ENCODE data around the gene EIF4EBP3. TPM values are rescaled to one million over a fixed set of nuclear protein-coding genes. Genes with fewer than 3 reads are reported as not detected.

EIF4EBP3 gene
- total and polyA plus RNA-seq, 2 donors (not counting 3 experiments of a cell fraction or from before 2014, with no cell fraction given): 3.7 to 7.6 TPM

DNA sequence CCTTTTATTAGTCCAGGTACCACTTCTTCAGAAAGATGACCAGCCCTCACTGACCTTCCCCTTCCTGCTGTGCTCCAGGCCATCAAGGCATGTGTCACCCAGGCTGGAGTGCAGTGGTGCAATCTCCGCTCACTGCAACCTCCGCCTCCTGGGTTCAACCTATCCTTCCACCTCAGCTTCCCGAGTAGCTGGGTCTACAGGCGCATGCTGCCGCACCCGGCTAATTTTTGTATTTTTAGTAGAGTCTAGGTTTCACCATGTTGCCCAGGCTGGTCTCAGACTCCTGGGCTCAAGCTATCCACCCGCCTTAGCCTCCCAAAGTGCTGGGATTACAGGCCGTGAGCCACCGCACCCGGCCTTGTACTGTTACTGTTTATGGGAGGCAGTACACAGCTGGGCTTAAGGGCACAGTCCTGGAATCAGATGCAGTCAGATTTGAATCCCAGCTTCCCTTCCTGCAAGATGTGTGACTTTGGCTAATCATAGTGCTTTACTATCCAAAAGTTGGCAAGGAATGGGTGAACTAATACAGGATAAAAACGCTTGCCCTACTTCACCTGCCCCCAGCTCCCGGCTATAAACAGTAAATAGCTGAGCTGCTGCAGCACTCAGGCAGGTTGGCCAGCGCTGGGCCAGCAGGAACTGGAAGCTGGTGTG, 483 bp upstream of the EIF4EBP3 start:
- Histone ChIP-seq H3K27ac (ENCODE audit: insufficient read depth, low read depth, low read length) (no peak overlapping the region), H2AFZ (ENCODE audit: low read depth, low read length) (no peak overlapping the region), H3K9me1 (replicated peaks; ENCODE audit: control insufficient read depth, extremely low read depth, insufficient read depth, low read length) (no peaks in the 10 kb centered on the region), H3K27me3 (ENCODE audit: control insufficient read depth in 2 of 2, insufficient read depth in 2 of 2, low read length in 2 of 2) (no peaks in the 10 kb centered on the region), H4K20me1 (replicated peaks; ENCODE audit: control insufficient read depth, extremely low read depth, insufficient read depth, low read length) (no peaks in the 10 kb centered on the region), H3K9me3 (replicated peaks; ENCODE audit: control insufficient read depth, insufficient read depth, low read length) (no peaks in the 10 kb centered on the region), H3K36me3 (ENCODE audit: control insufficient read depth in 2 of 2, extremely low read depth in 1 of 2, insufficient read depth in 2 of 2, low read length in 2 of 2) (peaks cover 13 to 15% of the 10 kb centered on the region in 2 experiments), H3K79me2 (ENCODE audit: control insufficient read depth, insufficient read depth, low read length) (no peaks in the 10 kb centered on the region), H3K4me2 (ENCODE audit: insufficient read depth, low read length) (peak overlapping the region; percentile 7), H3K4me1 (ENCODE audit: control insufficient read depth, extremely low read depth, insufficient read depth, low read length) (peaks cover 24% of the 10 kb centered on the region), H3K9ac (replicated peaks; ENCODE audit: extremely low read depth, insufficient read depth, low read length) (no peak overlapping the region), H3K4me3 (replicated peaks in 1 of 3; ENCODE audit: insufficient read depth in 1 of 3, low read depth in 1 of 3, low read length in 3 of 3) (no peak overlapping the region)
- FAIRE-seq (no peak), DNase-seq (ENCODE audit: low read depth, low spot score) (no peak)
- intact Hi-C loops (cut with micrococcal nuclease): loop anchor here (1.0 to 2.0 kb wide), 6 partner anchors 10 to 306 kb away; partner anchors contain the start of genes ANKHD1, SRA1 and TMCO6
- dilution Hi-C loops (cut with MboI; ENCODE audit: extremely low pct_ligation_motif_present, low sequenced_read_pairs): no loop called here
- POLR2A ChIA-PET: interaction anchor here (0.7 to 2.6 kb wide), 7 partner anchors 10 to 298 kb away, joined by 3 to 14 read pairs (median 4); partner anchors contain the start of genes ANKHD1, IK, NDUFA2 and SRA1
- BruUV-seq (replicated peaks): no TSS peak
- CTCF ChIA-PET: interaction anchor here (1.0 to 3.9 kb wide), 20 partner anchors 10 to 174 kb away, joined by 3 to 50 read pairs (median 8); partner anchors contain the start of genes APBB3, CD14, HARS1 and IK
- TF ChIP-seq FOS (IDR thresholded peaks at IDR 0.05; ENCODE audit: borderline replicate concordance, insufficient read depth, low read length) (no peak), POLR2AphosphoS5 (IDR thresholded peaks at IDR 0.05; ENCODE audit: insufficient read depth, low read depth, low read length) (peak; percentile 5)

- CTCF ChIA-PET: interaction anchor here (1.0 to 3.9 kb wide), 13 partner anchors 10 to 175 kb away, joined by 3 to 50 read pairs (median 5); partner anchors contain the start of genes ANKHD1, CD14, SRA1 and TMCO6
- intact Hi-C loops (cut with micrococcal nuclease): no loop called here
- no peak overlapping the region for H2AFZ ChIP-seq (ENCODE audit: low read depth, low read length)
These were observed 832 bp downstream of the EIF4EBP3 start for GRCh38 chr5:140548300-140548688.

More at GRCh38 chr5:140548300-140548688, 832 bp downstream of the EIF4EBP3 start:
- H3K27ac ChIP-seq (ENCODE audit: insufficient read depth, low read depth, low read length): no peak overlapping the region
- peaks cover 5% of the 10 kb centered on the region for H3K79me2 ChIP-seq (ENCODE audit: control insufficient read depth, insufficient read depth, low read length)
- peaks cover 24% of the 10 kb centered on the region for H3K4me1 ChIP-seq (ENCODE audit: control insufficient read depth, extremely low read depth, insufficient read depth, low read length)
- no peak overlapping the region for H3K4me2 ChIP-seq (ENCODE audit: insufficient read depth, low read length)
- BruUV-seq (replicated peaks): no TSS peak
- FAIRE-seq (peak; percentile 55), DNase-seq (ENCODE audit: low read depth, low spot score) (no peak)
- TF ChIP-seq POLR2AphosphoS5 (IDR thresholded peaks at IDR 0.05; ENCODE audit: insufficient read depth, low read depth, low read length) (no peak), JUN (IDR thresholded peaks at IDR 0.05; ENCODE audit: borderline replicate concordance, insufficient read depth, insufficient read length, low read depth) (no peak), POLR2A (IDR thresholded peaks at IDR 0.05; ENCODE audit: low read depth, low read length) (no peak), GATA2 (IDR thresholded peaks at IDR 0.05; ENCODE audit: insufficient read depth, insufficient read length, low read depth, low read length) (no peak), EZH2 (IDR thresholded peaks at IDR 0.05; ENCODE audit: borderline replicate concordance, low read depth, low read length, severe bottlenecking) (no peak), MYC (IDR thresholded peaks at IDR 0.05; ENCODE audit: low read depth, low read length) (no peak), FOS (IDR thresholded peaks at IDR 0.05; ENCODE audit: borderline replicate concordance, insufficient read depth, low read length) (no peak)
- TF ChIP-seq, protein P1, sequence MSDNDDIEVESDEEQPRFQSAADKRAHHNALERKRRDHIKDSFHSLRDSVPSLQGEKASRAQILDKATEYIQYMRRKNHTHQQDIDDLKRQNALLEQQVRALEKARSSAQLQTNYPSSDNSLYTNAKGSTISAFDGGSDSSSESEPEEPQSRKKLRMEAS (IDR thresholded peaks at IDR 0.05; ENCODE audit: insufficient read depth, insufficient read length): no peak
- TF ChIP-seq, protein P2, sequence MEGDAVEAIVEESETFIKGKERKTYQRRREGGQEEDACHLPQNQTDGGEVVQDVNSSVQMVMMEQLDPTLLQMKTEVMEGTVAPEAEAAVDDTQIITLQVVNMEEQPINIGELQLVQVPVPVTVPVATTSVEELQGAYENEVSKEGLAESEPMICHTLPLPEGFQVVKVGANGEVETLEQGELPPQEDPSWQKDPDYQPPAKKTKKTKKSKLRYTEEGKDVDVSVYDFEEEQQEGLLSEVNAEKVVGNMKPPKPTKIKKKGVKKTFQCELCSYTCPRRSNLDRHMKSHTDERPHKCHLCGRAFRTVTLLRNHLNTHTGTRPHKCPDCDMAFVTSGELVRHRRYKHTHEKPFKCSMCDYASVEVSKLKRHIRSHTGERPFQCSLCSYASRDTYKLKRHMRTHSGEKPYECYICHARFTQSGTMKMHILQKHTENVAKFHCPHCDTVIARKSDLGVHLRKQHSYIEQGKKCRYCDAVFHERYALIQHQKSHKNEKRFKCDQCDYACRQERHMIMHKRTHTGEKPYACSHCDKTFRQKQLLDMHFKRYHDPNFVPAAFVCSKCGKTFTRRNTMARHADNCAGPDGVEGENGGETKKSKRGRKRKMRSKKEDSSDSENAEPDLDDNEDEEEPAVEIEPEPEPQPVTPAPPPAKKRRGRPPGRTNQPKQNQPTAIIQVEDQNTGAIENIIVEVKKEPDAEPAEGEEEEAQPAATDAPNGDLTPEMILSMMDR (IDR thresholded peaks at IDR 0.05; ENCODE audit: extremely low read depth in 1 of 2, insufficient read depth in 1 of 2, low read depth in 1 of 2, low read length in 2 of 2): no peak
- H3K9me3 ChIP-seq (replicated peaks; ENCODE audit: control insufficient read depth, insufficient read depth, low read length): no peaks in the 10 kb centered on the region
- POLR2A ChIA-PET: interaction anchor here (1.7 to 2.6 kb wide), 3 partner anchors 9 to 146 kb away, joined by 4 to 14 read pairs (median 7); partner anchors contain the start of genes IK, NDUFA2 and SRA1
- H3K4me3 ChIP-seq (replicated peaks in 1 of 3; ENCODE audit: insufficient read depth in 1 of 3, low read depth in 1 of 3, low read length in 3 of 3): no peak overlapping the region
- no peak overlapping the region for H3K9ac ChIP-seq (replicated peaks; ENCODE audit: extremely low read depth, insufficient read depth, low read length)
- peaks cover 10 to 11% of the 10 kb centered on the region in 2 experiments for H3K36me3 ChIP-seq (ENCODE audit: control insufficient read depth in 2 of 2, extremely low read depth in 1 of 2, insufficient read depth in 2 of 2, low read length in 2 of 2)
- H3K27me3 ChIP-seq (ENCODE audit: control insufficient read depth in 2 of 2, insufficient read depth in 2 of 2, low read length in 2 of 2): no peaks in the 10 kb centered on the region
- no peaks in the 10 kb centered on the region for H3K9me1 ChIP-seq (replicated peaks; ENCODE audit: control insufficient read depth, extremely low read depth, insufficient read depth, low read length)
- dilution Hi-C loops (cut with MboI; ENCODE audit: extremely low pct_ligation_motif_present, low sequenced_read_pairs): no loop called here
- no peaks in the 10 kb centered on the region for H4K20me1 ChIP-seq (replicated peaks; ENCODE audit: control insufficient read depth, extremely low read depth, insufficient read depth, low read length)

All from endothelial cell of umbilical vein (primary cell).